ENCODE data around the gene KIF19.

The KIF19 gene

DNA sequence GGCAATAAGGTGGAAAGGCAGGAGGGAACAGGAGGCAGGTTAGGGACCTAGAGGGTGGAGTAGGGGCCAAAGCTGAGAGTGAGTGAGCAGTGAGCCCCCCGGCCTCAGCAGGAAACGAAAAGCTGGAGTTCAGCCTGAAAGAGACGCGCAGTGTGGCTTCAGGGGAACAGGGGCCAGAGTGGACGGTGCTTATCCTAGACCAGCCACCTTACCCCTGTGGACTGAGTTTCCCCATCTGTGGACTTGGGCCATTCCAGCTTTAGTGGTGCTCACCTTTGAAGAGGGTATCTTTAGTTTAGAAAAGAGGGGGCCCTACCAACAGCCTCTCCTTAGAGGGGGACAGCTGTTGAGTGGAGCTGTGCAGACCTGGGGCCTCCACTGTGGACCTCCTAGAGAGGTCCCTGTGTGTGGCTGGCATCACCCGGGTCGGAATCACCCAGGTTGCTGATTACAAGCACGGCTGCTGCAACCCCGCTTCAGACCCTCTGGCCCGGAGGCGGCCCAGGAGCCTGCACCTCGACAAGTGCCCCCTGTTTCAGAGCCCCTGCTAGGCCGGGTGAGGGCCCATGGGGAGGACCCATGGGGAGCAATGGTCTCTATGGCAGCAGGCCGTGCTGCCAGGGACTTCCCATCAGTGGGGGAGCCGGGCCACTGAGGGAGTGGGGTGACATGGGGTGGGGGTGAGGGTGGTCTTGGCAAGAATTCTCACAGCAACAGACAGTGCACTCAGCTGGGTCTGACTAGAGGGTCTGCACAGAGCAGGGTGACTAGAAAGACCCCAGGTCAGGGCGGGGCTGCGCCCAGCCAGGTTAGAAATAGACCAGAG, 43.9 kb downstream of the KIF19 start:
- Mint-ChIP-seq H3K4me1 (peaks cover 7% of the 10 kb centered on the region), H3K4me3 (no peak overlapping the region), H3K9me3 (no peaks in the 10 kb centered on the region), H3K27me3 (peaks cover 16% of the 10 kb centered on the region), H3K27ac (no peak overlapping the region), H3K36me3 (no peaks in the 10 kb centered on the region)
- DNase-seq (ENCODE audit: low spot score in 2 of 2) (no peak), ATAC-seq (ENCODE audit: low read depth) (no peak)

DNA sequence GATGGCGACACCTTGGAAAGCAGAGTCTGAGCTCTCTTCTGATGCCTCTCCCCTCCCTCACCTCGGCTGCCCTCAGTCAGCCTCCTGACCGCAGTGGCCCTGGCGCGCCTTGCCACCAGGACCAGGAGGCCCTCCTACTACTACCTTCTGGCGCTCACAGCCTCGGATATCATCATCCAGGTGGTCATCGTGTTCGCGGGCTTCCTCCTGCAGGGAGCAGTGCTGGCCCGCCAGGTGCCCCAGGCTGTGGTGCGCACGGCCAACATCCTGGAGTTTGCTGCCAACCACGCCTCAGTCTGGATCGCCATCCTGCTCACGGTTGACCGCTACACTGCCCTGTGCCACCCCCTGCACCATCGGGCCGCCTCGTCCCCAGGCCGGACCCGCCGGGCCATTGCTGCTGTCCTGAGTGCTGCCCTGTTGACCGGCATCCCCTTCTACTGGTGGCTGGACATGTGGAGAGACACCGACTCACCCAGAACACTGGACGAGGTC, 45.7 kb downstream of the KIF19 start:
- no peaks in the 10 kb centered on the region for H3K36me3 Mint-ChIP-seq
- no peak for ATAC-seq (ENCODE audit: low read depth)
- H3K4me3 Mint-ChIP-seq: no peak overlapping the region
- peaks cover 15% of the 10 kb centered on the region for H3K27me3 Mint-ChIP-seq
- DNase-seq (ENCODE audit: low spot score in 2 of 2): no peak
- peaks cover 7% of the 10 kb centered on the region for H3K4me1 Mint-ChIP-seq
- no peak overlapping the region for H3K27ac Mint-ChIP-seq
- H3K9me3 Mint-ChIP-seq: no peaks in the 10 kb centered on the region

DNA sequence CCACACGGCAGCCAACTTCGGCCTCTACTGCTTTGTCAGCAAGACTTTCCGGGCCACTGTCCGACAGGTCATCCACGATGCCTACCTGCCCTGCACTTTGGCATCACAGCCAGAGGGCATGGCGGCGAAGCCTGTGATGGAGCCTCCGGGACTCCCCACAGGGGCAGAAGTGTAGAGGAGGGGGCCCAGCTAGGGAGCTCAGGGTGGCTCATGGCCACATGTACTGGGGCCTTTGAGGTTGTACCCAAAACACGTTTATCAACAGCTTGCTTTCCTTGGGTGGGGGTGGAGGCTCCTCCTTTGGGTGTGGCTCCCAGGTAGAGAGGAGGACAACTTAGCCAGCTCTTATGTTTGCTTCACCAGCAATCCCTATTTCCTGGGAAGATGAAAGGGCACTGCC, 46.4 kb downstream of the KIF19 start:
- Mint-ChIP-seq H3K27ac (no peak overlapping the region), H3K27me3 (peaks cover 11% of the 10 kb centered on the region), H3K9me3 (no peaks in the 10 kb centered on the region), H3K36me3 (no peaks in the 10 kb centered on the region), H3K4me1 (peaks cover 7% of the 10 kb centered on the region), H3K4me3 (no peak overlapping the region)
- DNase-seq (ENCODE audit: low spot score in 2 of 2): no peak
- no peak for ATAC-seq (ENCODE audit: low read depth)

DNA sequence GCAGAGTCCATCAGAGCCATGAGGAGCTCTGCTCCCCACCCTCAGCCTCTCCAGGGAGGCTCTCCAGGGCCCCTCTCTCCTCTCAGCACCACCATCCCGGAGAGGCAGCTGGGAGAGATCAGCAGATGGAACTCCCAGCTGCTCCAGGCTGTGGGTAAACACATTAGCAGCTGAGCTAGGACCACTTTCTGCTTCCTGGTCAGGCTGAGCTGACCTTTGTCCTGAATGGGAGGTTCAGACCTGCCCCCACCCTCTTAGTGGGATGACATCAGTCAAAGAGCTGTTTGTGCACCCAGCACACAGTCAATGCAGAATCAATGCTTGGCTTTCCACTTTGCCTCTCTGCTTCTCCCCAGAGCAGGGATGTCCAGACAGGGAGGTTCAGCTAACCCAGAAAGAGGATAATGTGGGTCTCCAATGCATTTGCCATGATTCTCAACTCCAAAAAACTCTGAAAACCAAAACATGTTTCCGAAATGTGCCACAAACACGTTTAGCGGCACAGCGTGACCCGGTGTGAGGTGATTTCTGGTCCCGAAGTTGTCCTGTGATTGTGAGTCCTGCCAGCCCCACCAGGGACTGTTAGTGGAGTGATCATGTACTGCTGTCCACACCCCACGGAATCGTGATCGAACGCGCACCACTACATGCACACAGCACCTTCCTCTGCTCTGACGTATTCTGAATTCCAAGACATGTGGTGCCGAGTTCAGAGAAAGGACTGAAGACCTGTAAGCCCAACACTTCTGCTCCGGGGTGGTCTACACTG, 48.0 kb downstream of the KIF19 start:
- H3K27ac Mint-ChIP-seq: no peak overlapping the region
- ATAC-seq (ENCODE audit: low read depth) (no peak), DNase-seq (ENCODE audit: low spot score in 2 of 2) (no peak)
- no peaks in the 10 kb centered on the region for H3K36me3 Mint-ChIP-seq
- peaks cover 11% of the 10 kb centered on the region for H3K27me3 Mint-ChIP-seq
- H3K4me3 Mint-ChIP-seq: no peak overlapping the region
- H3K9me3 Mint-ChIP-seq: no peaks in the 10 kb centered on the region
- peaks cover 5% of the 10 kb centered on the region for H3K4me1 Mint-ChIP-seq

DNA sequence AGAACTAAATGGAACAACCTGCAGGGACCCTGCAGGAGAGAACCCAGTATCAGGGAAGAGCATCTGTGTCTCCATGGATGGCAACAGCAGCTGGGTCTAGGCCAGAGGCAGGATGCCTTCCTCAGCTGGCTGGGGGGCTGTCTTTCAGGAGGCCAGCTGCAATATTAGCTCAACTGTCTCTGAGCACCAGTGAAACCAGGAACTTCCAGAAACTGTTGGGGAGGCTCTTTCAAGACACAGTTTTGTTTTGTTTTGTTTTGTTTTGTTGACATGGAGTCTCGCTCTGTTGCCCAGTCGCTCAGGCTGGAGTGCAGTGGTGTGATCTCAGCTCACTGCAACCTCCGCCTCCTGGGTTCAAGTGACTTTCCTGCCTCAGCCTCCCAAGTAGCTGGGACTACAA, 48.8 kb downstream of the KIF19 start:
- Mint-ChIP-seq H3K36me3 (no peaks in the 10 kb centered on the region), H3K9me3 (no peaks in the 10 kb centered on the region), H3K27ac (no peak overlapping the region), H3K27me3 (peaks cover 6% of the 10 kb centered on the region), H3K4me3 (no peak overlapping the region), H3K4me1 (no peaks in the 10 kb centered on the region)
- DNase-seq (ENCODE audit: low spot score in 2 of 2) (no peak), ATAC-seq (ENCODE audit: low read depth) (no peak)

DNA sequence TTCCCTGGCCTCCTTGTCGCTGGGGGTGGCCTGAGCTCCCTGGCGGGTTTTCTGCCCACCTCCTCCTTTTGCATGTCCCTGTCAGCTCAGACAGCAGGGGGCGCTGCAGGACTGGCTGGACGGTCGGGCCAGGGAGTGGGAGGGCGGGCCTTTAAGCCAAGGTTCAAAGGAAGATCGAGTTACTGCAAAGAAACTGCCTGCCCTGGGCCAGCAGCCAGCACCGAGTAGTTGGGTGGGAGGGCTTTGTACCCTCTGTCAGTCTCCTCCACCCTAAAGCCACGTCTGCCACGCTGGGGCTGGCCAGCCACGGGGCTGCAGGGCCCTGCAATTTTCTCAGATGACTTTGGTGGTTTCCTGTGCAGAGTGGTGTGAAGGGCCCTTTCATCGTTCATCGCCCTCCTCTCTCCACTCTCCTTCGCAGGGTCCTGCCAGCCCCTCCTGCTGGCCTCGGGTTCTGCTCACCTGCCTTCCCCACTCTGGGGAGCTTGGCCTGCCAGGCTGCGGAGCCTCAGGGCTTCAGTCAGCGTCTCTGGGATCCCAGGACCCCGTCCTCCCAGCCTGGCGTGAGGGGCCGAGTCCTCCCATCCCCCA, 53.6 kb downstream of the KIF19 start:
- ATAC-seq (ENCODE audit: low read depth) (peak; percentile 94), DNase-seq (ENCODE audit: low spot score in 2 of 2) (peak; percentile 90 to 93)
- Mint-ChIP-seq H3K9me3 (no peaks in the 10 kb centered on the region), H3K36me3 (no peaks in the 10 kb centered on the region), H3K27ac (no peak overlapping the region), H3K4me1 (no peaks in the 10 kb centered on the region), H3K27me3 (peaks cover 10% of the 10 kb centered on the region), H3K4me3 (no peak overlapping the region)

DNA sequence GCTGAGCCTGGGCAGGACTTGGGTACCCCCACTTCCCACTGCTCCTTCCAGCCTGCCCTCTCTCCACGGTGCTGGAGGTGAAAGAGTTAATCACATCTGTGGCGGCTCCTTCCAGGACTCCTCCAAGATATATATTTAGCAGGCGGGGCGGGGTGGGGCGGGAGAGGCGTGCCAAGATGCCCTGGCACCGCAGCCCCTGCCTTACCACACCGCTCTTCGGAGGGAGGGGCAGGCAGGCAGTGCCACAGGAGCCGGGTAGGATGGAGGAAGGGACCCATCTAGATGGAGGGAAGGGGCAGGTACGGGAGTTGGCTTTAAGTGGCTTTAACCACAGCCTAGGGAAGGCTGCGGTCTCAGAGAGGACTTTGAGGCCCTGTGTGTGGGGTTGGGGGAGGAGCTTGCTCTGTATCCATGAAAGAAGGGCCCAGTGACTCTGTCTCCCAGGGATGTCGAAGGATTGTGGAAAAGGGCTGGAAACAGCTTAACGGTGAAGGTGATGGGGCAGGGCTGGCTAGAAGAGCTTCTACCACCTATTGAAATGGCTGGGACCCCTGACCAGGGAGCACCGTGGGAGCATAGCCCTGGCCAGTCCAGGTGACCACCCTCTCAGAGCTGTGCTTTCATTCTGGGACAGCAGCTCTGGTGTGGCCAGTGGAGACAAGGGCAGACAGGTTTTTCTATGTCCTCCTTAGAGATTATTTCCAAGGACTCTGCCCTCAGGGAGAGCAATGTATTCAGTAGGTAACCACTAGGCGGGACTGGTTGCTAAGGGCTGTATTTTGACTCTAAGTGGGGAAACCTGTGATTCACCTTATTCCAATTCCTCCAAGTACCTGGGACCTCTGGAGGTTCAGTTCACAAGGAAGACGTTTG, 54.3 kb downstream of the KIF19 start:
- no peak overlapping the region for H3K4me3 Mint-ChIP-seq
- H3K36me3 Mint-ChIP-seq: no peaks in the 10 kb centered on the region
- no peak for ATAC-seq (ENCODE audit: low read depth)

DNA sequence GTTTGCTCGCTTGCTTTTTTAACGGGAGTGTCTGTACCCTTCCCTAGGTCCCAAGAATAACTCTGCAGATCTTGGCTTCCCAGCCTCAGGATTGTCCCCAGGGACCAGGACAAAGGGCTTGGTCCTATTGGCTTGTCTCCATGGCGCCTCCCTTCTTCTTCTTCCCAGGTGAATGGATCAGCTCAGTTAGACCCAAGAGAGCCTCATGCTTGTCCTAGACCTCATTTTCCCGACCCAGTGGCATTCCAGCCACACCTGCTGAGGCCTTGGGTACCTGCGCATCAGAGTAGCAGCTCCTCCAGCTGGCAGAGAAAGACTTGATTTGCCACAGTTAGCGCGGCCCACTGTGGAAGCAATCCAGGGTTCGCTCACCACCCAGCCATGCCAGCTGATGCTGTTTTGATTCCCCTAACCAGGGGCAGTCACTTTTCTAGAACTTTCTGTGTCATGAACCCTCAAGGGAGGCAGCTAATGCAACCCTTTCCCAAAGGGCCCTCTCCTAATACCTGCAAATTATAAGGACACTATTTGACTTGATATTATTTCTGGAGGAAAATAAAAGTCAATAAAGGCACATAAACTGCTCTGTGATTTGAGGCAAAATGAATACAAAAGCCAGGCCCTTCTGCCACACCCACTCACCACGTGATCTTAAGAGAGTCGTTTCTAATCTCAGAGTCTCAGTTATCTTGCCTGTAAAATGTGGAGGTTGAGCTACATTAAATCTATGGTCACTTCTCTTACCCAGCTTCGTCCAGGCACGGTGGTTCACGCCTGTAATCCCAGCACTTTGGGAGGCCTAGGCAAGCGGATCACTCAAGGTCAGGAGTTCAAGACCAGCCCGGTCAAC, 55.2 kb downstream of the KIF19 start:
- H3K4me3 Mint-ChIP-seq: no peak overlapping the region
- no peak overlapping the region for H3K27ac Mint-ChIP-seq
- no peaks in the 10 kb centered on the region for H3K9me3 Mint-ChIP-seq
- H3K27me3 Mint-ChIP-seq: peaks cover 11% of the 10 kb centered on the region
- ATAC-seq (ENCODE audit: low read depth) (no peak), DNase-seq (ENCODE audit: low spot score in 2 of 2) (no peak)
- H3K36me3 Mint-ChIP-seq: no peaks in the 10 kb centered on the region
- no peaks in the 10 kb centered on the region for H3K4me1 Mint-ChIP-seq

More for the DNA sequence above, 54.3 kb downstream of the KIF19 start:
- DNase-seq (ENCODE audit: low spot score in 2 of 2): no peak
- Mint-ChIP-seq H3K4me1 (no peaks in the 10 kb centered on the region), H3K27me3 (peaks cover 11% of the 10 kb centered on the region), H3K9me3 (no peaks in the 10 kb centered on the region), H3K27ac (no peak overlapping the region)

DNA sequence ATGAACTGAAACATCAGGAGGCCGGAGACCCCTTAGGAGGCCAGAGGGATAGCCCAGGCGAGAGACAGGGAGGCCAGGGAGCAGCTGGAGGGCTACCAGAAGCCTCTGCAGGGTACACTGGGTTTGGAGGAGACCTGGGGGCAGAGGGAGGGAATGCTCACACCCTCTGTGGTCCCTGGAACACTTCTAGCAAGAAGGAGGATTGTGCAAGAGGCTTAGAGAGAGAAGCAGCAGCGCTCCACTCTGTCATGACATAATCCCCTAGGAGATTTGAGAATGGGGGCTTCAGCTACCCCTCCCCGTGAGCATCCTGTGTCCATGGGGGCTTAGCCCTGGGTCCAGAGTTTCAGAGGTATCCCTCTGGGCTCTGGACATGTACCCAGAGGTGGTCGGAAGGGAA, 57.1 kb downstream of the KIF19 start:
- DNase-seq (ENCODE audit: low spot score in 2 of 2): no peak
- H3K27ac Mint-ChIP-seq: no peak overlapping the region
- no peak for ATAC-seq (ENCODE audit: low read depth)
- H3K9me3 Mint-ChIP-seq: no peaks in the 10 kb centered on the region
- no peak overlapping the region for H3K4me3 Mint-ChIP-seq
- no peaks in the 10 kb centered on the region for H3K36me3 Mint-ChIP-seq
- peaks cover 11% of the 10 kb centered on the region for H3K27me3 Mint-ChIP-seq
- H3K4me1 Mint-ChIP-seq: no peaks in the 10 kb centered on the region

DNA sequence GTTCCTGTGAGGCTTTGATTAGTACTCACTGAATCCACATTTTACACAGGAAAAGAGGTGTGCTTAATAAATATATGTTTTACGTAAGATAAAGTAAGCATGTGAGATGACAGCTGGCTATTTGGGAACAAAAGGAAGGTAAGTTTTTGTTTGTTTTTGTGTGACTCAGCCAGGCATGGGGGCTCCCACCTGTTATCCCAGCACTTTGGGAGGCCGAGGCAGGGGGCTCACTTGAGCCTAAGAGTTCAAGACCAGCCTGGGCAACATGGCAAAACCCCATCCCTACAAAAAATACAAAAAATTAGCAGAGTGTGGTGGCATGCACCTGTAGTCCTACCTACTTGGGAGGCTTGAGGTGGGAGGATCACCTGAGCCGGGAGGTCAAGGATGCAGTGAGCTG, 59.2 kb downstream of the KIF19 start:
- ATAC-seq (ENCODE audit: low read depth) (no peak), DNase-seq (ENCODE audit: low spot score in 2 of 2) (no peak)
- no peaks in the 10 kb centered on the region for H3K4me1 Mint-ChIP-seq
- H3K27ac Mint-ChIP-seq: no peak overlapping the region
- H3K4me3 Mint-ChIP-seq: no peak overlapping the region
- peaks cover 14% of the 10 kb centered on the region for H3K27me3 Mint-ChIP-seq
- H3K36me3 Mint-ChIP-seq: no peaks in the 10 kb centered on the region
- no peaks in the 10 kb centered on the region for H3K9me3 Mint-ChIP-seq

DNA sequence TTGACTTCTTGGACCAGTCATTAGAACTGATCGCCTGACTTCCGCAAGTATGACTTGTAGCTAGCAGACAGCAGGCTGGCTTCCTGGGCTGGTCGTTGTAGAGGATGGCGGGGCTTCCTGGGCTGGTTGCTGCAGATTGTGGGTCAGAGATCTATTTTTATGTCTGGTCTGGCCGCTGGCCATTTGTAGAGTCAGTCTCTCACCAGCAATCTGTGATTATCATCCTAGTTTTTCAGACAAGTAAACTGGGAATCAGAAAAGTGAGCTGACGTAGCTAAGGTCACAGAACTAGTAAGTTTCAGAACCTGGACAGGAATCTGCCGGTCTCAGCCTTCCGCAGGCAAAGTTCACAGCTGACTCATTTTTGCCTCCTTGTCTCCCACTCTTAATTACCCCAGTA, 60.4 kb downstream of the KIF19 start:
- ATAC-seq (ENCODE audit: low read depth): no peak
- H3K27ac Mint-ChIP-seq: no peak overlapping the region

DNA sequence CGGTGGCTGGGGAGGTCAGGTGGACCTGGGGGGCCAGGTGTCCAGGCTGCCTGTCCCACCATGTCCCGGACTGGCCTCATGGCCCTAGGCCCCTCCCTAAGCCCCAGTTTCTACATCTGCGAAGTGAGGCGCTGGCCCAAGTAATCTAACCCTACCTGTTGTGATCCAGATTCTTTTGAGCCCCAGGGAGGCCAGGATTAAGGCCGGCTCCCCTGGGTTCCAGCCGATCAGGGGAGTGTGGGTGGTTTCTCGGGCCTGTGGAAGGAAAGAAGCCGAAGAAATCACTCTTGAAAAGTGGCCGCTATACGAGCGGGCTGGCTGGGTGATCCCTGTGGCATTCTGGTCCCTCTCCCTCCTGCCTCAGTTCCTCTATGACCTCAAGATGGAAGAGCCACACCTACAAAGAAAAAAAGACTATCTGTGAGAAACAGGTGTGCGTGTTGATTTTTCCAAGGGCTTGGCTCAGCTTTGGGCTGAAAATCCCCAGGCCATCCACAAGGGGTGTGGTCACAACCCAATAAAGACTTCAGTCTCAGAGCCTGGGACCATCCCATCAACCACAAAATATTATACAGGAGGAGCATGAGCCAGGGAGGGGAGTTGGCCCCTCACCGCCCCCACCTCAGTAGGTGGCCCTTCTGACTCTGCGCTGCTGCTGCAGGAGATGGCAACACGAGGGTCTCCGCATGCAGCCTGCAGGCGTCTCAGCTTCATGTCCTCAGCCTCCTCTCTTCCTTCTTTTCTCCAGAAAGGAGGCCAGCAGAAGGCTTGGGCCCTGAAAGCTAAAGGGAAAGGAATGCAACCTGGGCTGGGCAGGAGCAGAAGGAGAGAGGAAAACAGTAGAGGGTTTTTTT, 61.6 kb downstream of the KIF19 start:
- Mint-ChIP-seq H3K27me3 (peaks cover 17% of the 10 kb centered on the region), H3K4me3 (no peak overlapping the region), H3K9me3 (no peaks in the 10 kb centered on the region), H3K36me3 (no peaks in the 10 kb centered on the region), H3K4me1 (no peaks in the 10 kb centered on the region), H3K27ac (no peak overlapping the region)
- DNase-seq (ENCODE audit: low spot score in 2 of 2) (no peak), ATAC-seq (ENCODE audit: low read depth) (no peak)

More for the DNA sequence above, 60.4 kb downstream of the KIF19 start:
- Mint-ChIP-seq H3K36me3 (no peaks in the 10 kb centered on the region), H3K27me3 (peaks cover 15% of the 10 kb centered on the region), H3K4me1 (no peaks in the 10 kb centered on the region), H3K9me3 (no peaks in the 10 kb centered on the region), H3K4me3 (no peak overlapping the region)
- DNase-seq (ENCODE audit: low spot score in 2 of 2): no peak
